ENCODE data around the gene NRP2. TPM values are rescaled to one million over a fixed set of nuclear protein-coding genes. Genes with fewer than 3 reads are reported as not detected.

The NRP2 gene
- total and polyA plus RNA-seq, 7 experiments from 2014 or later, result 0.35 to 23.7 (median 1.4) TPM

DNA sequence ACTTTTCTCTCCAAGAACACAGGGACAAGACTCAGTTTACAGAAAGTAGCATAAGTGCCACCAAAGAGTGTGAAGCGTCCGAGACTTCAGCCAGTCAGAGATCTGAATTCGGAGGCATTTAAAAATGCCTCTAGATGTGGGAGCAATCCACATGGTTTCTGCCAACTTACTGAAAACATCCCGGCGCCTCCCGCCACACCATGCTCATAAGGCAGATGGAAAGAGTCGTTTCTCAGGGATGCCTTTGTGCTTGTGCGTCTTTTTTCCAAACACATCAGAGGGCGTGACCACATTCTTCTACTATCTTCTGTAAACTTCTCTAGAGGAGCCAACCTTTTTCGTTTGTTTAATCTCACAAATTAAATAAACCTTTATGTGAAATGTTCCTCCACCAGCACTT, 88.7 kb downstream of the NRP2 start:
- Mint-ChIP-seq H3K9me3 (no peaks in the 10 kb centered on the region), H3K4me1 (peaks cover 0 to 13% (median 8%) of the 10 kb centered on the region in 7 donors), H3K27ac (no peak overlapping the region), H3K27me3 (peaks cover 23 to 35% (median 33%) of the 10 kb centered on the region in 5 donors), H3K36me3 (no peaks in the 10 kb centered on the region), H3K4me3 (no peak overlapping the region)
- no peaks in the 10 kb centered on the region for H3K4me1 ChIP-seq (ENCODE audit: control insufficient read depth in 2 of 2, insufficient read depth in 2 of 2, low read length in 2 of 2)
- no peaks in the 10 kb centered on the region for H3K27me3 ChIP-seq (ENCODE audit: control insufficient read depth in 2 of 2, insufficient read depth in 2 of 2, low read length in 2 of 2)
- no peak for ATAC-seq
- H3K36me3 ChIP-seq (ENCODE audit: control insufficient read depth in 2 of 3, insufficient read depth in 3 of 3, low read length in 3 of 3), result no peaks in the 10 kb centered on the region
- no peaks in the 10 kb centered on the region for H3K9me3 ChIP-seq (ENCODE audit: control insufficient read depth in 2 of 3, low read length in 3 of 3)
- POLR2A ChIA-PET, result no interaction called here
- H3K4me3 ChIP-seq (ENCODE audit: low read length), result no peak overlapping the region
- CTCF ChIA-PET, result no interaction called here
- H3K27ac ChIP-seq (ENCODE audit: low read depth, low read length), result no peak overlapping the region
- DNase-seq, result no peak
- intact Hi-C loops (cut with micrococcal nuclease), result no loop called here

DNA sequence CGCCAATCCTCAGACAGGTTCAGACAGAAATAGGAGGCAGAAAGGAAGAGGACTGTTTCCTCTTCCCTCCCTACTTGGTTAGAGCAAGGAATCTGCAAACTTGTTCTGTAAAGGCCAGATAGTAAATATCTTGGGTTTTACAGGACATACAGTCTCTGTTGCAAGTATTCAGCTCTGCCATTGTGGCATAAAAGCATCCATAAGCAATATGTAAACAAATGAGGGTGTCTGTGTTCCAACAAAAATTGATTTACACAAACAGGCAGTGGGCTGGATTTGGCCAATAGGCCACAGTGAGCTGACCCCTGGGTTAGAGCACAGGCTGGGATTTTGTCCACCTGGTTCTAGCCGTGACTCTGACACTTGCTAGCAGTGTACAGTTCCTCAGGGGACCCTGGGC, 89.4 kb downstream of the NRP2 start:
- DNase-seq, result no peak
- no peak overlapping the region for H3K27ac ChIP-seq (ENCODE audit: low read depth, low read length)
- CTCF ChIA-PET, result no interaction called here
- no peaks in the 10 kb centered on the region for H3K36me3 ChIP-seq (ENCODE audit: control insufficient read depth in 2 of 3, insufficient read depth in 3 of 3, low read length in 3 of 3)
- no peak overlapping the region for H3K4me3 ChIP-seq (ENCODE audit: low read length)
- H3K36me3 Mint-ChIP-seq, result no peaks in the 10 kb centered on the region
- H3K4me1 ChIP-seq (ENCODE audit: control insufficient read depth in 2 of 2, insufficient read depth in 2 of 2, low read length in 2 of 2), result no peaks in the 10 kb centered on the region
- H3K27me3 Mint-ChIP-seq, result peaks cover 27 to 39% (median 31%) of the 10 kb centered on the region in 5 donors
- H3K9me3 Mint-ChIP-seq, result no peaks in the 10 kb centered on the region
- intact Hi-C loops (cut with micrococcal nuclease), result no loop called here
- no peak for ATAC-seq
- H3K27ac Mint-ChIP-seq, result no peak overlapping the region
- POLR2A ChIA-PET, result no interaction called here
- H3K27me3 ChIP-seq (ENCODE audit: control insufficient read depth in 2 of 2, insufficient read depth in 2 of 2, low read length in 2 of 2), result no peaks in the 10 kb centered on the region
- no peak overlapping the region for H3K4me3 Mint-ChIP-seq
- no peaks in the 10 kb centered on the region for H3K9me3 ChIP-seq (ENCODE audit: control insufficient read depth in 2 of 3, low read length in 3 of 3)
- H3K4me1 Mint-ChIP-seq, result peaks cover 0 to 13% (median 7%) of the 10 kb centered on the region in 7 donors

DNA sequence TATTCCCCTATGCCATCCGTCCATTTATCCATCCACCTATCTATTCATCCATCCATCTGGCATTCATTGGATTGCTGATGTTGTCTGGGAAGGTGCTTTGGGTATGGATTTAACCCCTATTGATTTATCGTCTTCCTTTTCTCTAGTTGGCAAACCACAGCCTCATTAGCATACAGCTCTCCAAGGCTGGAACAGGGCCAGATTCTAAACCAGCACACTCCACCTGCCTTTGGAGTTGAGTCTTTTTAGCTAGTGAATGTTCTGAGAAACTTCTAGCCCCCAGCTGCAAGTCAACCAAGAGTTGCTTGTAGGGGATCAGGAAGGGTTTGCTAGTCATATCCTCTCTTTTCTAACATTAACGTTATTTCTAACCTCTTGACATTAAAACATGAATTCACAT, 90.7 kb downstream of the NRP2 start:
- no peaks in the 10 kb centered on the region for H3K27me3 ChIP-seq (ENCODE audit: control insufficient read depth in 2 of 2, insufficient read depth in 2 of 2, low read length in 2 of 2)

DNA sequence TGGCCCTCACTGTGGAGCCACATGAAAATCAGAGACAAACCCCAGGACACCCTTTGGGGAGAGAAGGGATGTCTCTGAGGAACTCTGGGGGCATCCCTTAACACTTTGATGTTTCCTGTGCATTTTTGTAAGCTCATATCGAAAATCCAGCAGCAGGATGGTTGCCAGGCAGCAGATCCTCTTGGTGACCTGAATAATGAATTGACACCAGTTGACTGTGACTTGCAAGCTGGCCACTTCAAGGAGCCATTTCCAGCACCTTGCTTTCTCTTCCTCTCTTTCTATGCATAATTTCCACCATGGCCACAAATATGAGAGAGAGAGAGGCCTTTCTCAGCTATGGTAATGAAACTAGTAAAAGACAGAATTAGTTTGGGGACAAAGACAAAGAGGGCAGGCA, 91.7 kb downstream of the NRP2 start:
- Histone ChIP-seq H3K27me3 (ENCODE audit: control insufficient read depth in 2 of 2, insufficient read depth in 2 of 2, low read length in 2 of 2) (no peaks in the 10 kb centered on the region), H3K9me3 (ENCODE audit: control insufficient read depth in 2 of 3, low read length in 3 of 3) (no peaks in the 10 kb centered on the region), H3K27ac (ENCODE audit: low read depth, low read length) (no peak overlapping the region), H3K4me3 (ENCODE audit: low read length) (no peak overlapping the region), H3K36me3 (ENCODE audit: control insufficient read depth in 2 of 3, insufficient read depth in 3 of 3, low read length in 3 of 3) (no peaks in the 10 kb centered on the region), H3K4me1 (ENCODE audit: control insufficient read depth in 2 of 2, insufficient read depth in 2 of 2, low read length in 2 of 2) (no peaks in the 10 kb centered on the region)
- Mint-ChIP-seq H3K27ac (no peak overlapping the region), H3K9me3 (no peaks in the 10 kb centered on the region), H3K27me3 (peaks cover 25 to 35% (median 32%) of the 10 kb centered on the region in 5 donors), H3K4me1 (peaks cover 0 to 11% (median 4%) of the 10 kb centered on the region in 7 donors), H3K4me3 (no peak overlapping the region), H3K36me3 (no peaks in the 10 kb centered on the region)
- DNase-seq (no peak), ATAC-seq (no peak)
- POLR2A ChIA-PET, result no interaction called here
- intact Hi-C loops (cut with micrococcal nuclease), result no loop called here
- CTCF ChIA-PET, result no interaction called here

More for the DNA sequence above, 90.7 kb downstream of the NRP2 start:
- Mint-ChIP-seq H3K36me3 (no peaks in the 10 kb centered on the region), H3K9me3 (no peaks in the 10 kb centered on the region), H3K4me3 (no peak overlapping the region), H3K4me1 (peaks cover 0 to 11% (median 4%) of the 10 kb centered on the region in 7 donors), H3K27me3 (peaks cover 25 to 34% (median 32%) of the 10 kb centered on the region in 5 donors), H3K27ac (no peak overlapping the region)
- ATAC-seq, result no peak
- Histone ChIP-seq H3K4me3 (ENCODE audit: low read length) (no peak overlapping the region), H3K9me3 (ENCODE audit: control insufficient read depth in 2 of 3, low read length in 3 of 3) (no peaks in the 10 kb centered on the region), H3K36me3 (ENCODE audit: control insufficient read depth in 2 of 3, insufficient read depth in 3 of 3, low read length in 3 of 3) (no peaks in the 10 kb centered on the region), H3K4me1 (ENCODE audit: control insufficient read depth in 2 of 2, insufficient read depth in 2 of 2, low read length in 2 of 2) (no peaks in the 10 kb centered on the region), H3K27ac (ENCODE audit: low read depth, low read length) (no peak overlapping the region)
- ChIA-PET CTCF (no interaction called here), POLR2A (no interaction called here)
- DNase-seq, result no peak
- intact Hi-C loops (cut with micrococcal nuclease), result no loop called here

DNA sequence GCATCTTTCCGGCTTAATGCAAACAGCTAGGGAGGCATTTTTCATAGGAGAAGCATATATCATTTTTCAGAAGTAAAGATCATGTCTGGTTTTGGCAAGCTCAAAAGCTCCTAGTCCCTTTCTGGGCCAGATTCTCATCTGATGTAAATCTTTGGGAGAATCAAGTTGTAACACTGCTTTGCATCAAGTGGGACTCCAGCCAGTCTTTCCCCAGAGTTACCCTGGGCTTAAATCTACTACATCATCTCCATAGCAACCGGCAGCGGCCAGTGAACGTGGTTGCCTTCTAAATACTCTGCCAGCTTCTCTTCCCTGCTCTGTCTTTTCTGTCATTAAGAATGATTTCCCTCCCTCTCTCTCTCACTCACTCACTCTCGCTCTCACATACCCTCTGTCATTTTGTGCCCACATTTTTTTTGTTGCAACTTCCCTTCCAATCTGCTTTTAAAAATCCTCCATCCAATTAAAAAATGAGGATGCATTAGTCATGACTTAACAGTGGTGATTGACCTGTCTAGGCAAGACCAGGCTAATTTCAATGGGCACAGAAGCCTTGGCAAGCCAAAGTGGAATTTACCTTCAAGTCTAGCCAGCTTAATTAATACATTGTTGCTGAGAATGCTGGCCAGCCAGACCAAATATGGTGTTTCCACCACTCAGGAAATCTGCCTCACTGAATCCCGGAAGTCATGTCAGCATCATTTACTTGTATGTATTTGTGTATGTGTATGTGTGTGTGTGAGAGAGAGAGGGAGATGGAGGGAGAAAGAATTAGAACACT, 93.0 kb downstream of the NRP2 start:
- ChIA-PET CTCF (no interaction called here), POLR2A (no interaction called here)
- ATAC-seq, result no peak
- H3K36me3 Mint-ChIP-seq, result no peaks in the 10 kb centered on the region
- H3K4me1 Mint-ChIP-seq, result peaks cover 0 to 4% (median under 1%) of the 10 kb centered on the region in 7 donors
- Histone ChIP-seq H3K4me1 (ENCODE audit: control insufficient read depth in 2 of 2, insufficient read depth in 2 of 2, low read length in 2 of 2) (no peaks in the 10 kb centered on the region), H3K9me3 (ENCODE audit: control insufficient read depth in 2 of 3, low read length in 3 of 3) (no peaks in the 10 kb centered on the region), H3K27ac (ENCODE audit: low read depth, low read length) (no peak overlapping the region), H3K27me3 (ENCODE audit: control insufficient read depth in 2 of 2, insufficient read depth in 2 of 2, low read length in 2 of 2) (no peaks in the 10 kb centered on the region), H3K36me3 (ENCODE audit: control insufficient read depth in 2 of 3, insufficient read depth in 3 of 3, low read length in 3 of 3) (no peaks in the 10 kb centered on the region), H3K4me3 (ENCODE audit: low read length) (no peak overlapping the region)
- no peak overlapping the region for H3K27ac Mint-ChIP-seq
- no peak overlapping the region for H3K4me3 Mint-ChIP-seq
- intact Hi-C loops (cut with micrococcal nuclease), result no loop called here
- no peaks in the 10 kb centered on the region for H3K9me3 Mint-ChIP-seq
- DNase-seq, result no peak
- peaks cover 21 to 35% (median 27%) of the 10 kb centered on the region in 5 donors for H3K27me3 Mint-ChIP-seq

DNA sequence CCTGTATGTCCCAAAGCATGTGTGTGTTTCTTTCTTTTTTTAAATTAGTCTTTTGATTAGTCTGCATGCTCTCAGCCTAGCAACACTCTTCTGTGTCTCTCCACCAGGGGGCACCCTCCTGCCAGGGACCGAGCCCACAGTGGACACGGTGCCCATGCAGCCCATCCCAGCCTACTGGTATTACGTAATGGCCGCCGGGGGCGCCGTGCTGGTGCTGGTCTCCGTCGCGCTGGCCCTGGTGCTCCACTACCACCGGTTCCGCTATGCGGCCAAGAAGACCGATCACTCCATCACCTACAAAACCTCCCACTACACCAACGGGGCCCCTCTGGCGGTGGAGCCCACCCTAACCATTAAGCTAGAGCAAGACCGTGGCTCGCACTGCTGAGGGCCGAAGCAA, 93.8 kb downstream of the NRP2 start:
- Mint-ChIP-seq H3K9me3 (no peaks in the 10 kb centered on the region), H3K27me3 (peaks cover 13 to 34% (median 27%) of the 10 kb centered on the region in 5 donors), H3K4me3 (no peak overlapping the region), H3K36me3 (no peaks in the 10 kb centered on the region), H3K4me1 (peaks cover 4 to 9% (median 6%) of the 10 kb centered on the region in 7 donors), H3K27ac (no peak overlapping the region)
- Histone ChIP-seq H3K9me3 (ENCODE audit: control insufficient read depth in 2 of 3, low read length in 3 of 3) (no peaks in the 10 kb centered on the region), H3K27ac (ENCODE audit: low read depth, low read length) (no peak overlapping the region), H3K36me3 (ENCODE audit: control insufficient read depth in 2 of 3, insufficient read depth in 3 of 3, low read length in 3 of 3) (no peaks in the 10 kb centered on the region), H3K4me1 (ENCODE audit: control insufficient read depth in 2 of 2, insufficient read depth in 2 of 2, low read length in 2 of 2) (peaks cover 0 to 4% of the 10 kb centered on the region in 2 donors), H3K27me3 (ENCODE audit: control insufficient read depth in 2 of 2, insufficient read depth in 2 of 2, low read length in 2 of 2) (no peaks in the 10 kb centered on the region), H3K4me3 (ENCODE audit: low read length) (no peak overlapping the region)
- ATAC-seq (no peak), DNase-seq (peak in 1 of 9 donors; percentile 52)
- POLR2A ChIA-PET, result no interaction called here
- intact Hi-C loops (cut with micrococcal nuclease), result loop anchor here in 1 of 2 donors (1.0 kb wide), 1 partner anchor 109 kb away; no protein-coding TSS in a partner anchor
- CTCF ChIA-PET, result no interaction called here

DNA sequence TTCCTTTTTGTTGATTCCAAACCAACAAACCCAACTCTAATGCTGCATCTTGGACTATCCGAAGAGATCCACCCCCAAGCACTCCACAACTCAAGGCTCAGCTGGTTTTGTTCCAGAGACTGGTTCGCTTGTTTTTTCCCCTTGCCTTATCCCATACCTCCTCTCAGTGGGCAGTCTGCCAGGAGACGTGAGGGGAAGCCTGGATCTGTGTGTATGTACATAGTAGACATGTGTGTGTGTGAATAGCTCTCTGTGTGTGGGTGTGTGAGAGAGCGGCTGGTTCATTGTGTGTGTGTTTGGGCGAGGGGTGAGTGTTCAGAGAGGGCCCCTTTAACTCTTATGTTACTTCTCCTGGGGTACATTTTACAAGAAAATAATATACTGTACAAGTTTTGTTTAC, 94.4 kb downstream of the NRP2 start:
- Histone ChIP-seq H3K27me3 (ENCODE audit: control insufficient read depth in 2 of 2, insufficient read depth in 2 of 2, low read length in 2 of 2) (no peaks in the 10 kb centered on the region), H3K4me3 (ENCODE audit: low read length) (no peak overlapping the region), H3K4me1 (ENCODE audit: control insufficient read depth in 2 of 2, insufficient read depth in 2 of 2, low read length in 2 of 2) (peaks cover 0 to 10% of the 10 kb centered on the region in 2 donors), H3K36me3 (ENCODE audit: control insufficient read depth in 2 of 3, insufficient read depth in 3 of 3, low read length in 3 of 3) (no peaks in the 10 kb centered on the region), H3K27ac (ENCODE audit: low read depth, low read length) (no peak overlapping the region), H3K9me3 (ENCODE audit: control insufficient read depth in 2 of 3, low read length in 3 of 3) (no peaks in the 10 kb centered on the region)
- CTCF ChIA-PET, result no interaction called here
- Mint-ChIP-seq H3K27ac (no peak overlapping the region), H3K36me3 (no peaks in the 10 kb centered on the region), H3K4me1 (peaks cover 4 to 15% (median 11%) of the 10 kb centered on the region in 7 donors), H3K9me3 (no peaks in the 10 kb centered on the region), H3K4me3 (no peak overlapping the region), H3K27me3 (peaks cover 11 to 34% (median 27%) of the 10 kb centered on the region in 5 donors)
- DNase-seq (no peak), ATAC-seq (no peak)
- intact Hi-C loops (cut with micrococcal nuclease), result loop anchor here in 1 of 2 donors (1.0 kb wide), 1 partner anchor 109 kb away; no protein-coding TSS in a partner anchor
- POLR2A ChIA-PET, result no interaction called here
